ENCODE results near the gene SIT1.
"Not testable (repeated sequence)": the region's sequence is repeated elsewhere in the genome, so short reads cannot be mapped to it uniquely, and the experiment has no call there.

DNA sequence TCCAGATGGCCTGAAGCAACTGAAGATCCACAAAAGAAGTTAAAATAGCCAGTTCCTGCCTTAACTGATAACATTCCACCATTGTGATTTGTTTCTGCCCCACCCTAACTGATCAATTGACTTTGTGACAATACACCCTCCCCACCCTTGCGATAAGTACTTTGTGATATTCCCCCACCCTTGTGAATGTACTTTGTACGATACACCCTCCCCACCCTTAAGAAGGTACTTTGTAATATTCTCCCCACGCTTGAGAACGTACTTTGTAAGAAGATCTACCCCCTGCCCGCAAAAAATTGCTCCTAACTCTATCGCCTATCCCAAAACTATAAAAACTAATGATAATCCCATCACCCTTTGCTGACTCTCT is 13.9 kb downstream of the SIT1 start:
- TF ChIP-seq, protein P1, sequence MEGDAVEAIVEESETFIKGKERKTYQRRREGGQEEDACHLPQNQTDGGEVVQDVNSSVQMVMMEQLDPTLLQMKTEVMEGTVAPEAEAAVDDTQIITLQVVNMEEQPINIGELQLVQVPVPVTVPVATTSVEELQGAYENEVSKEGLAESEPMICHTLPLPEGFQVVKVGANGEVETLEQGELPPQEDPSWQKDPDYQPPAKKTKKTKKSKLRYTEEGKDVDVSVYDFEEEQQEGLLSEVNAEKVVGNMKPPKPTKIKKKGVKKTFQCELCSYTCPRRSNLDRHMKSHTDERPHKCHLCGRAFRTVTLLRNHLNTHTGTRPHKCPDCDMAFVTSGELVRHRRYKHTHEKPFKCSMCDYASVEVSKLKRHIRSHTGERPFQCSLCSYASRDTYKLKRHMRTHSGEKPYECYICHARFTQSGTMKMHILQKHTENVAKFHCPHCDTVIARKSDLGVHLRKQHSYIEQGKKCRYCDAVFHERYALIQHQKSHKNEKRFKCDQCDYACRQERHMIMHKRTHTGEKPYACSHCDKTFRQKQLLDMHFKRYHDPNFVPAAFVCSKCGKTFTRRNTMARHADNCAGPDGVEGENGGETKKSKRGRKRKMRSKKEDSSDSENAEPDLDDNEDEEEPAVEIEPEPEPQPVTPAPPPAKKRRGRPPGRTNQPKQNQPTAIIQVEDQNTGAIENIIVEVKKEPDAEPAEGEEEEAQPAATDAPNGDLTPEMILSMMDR (IDR thresholded peaks at IDR 0.05), result not testable (repeated sequence)
- not testable (repeated sequence) for TF ChIP-seq POLR2A (IDR thresholded peaks at IDR 0.05)

All from sigmoid colon (tissue), 3 donors.